CD14-positive monocyte (primary cell): ENCODE data around the gene CHRNE. TPM values are rescaled to one million over a fixed set of nuclear protein-coding genes. Genes with fewer than 3 reads are reported as not detected.

Experiments
- DNase-seq, 3 donors: peaks; one replicate each; pipeline ENCODE4 v3.0.0-alpha.2; 2011 to 2022
- H2AFZ ChIP-seq: 2 replicates; pipeline ENCODE4 v1.6.0; 2012; ENCODE audit warnings: mild to moderate bottlenecking, low read depth, low read length, inconsistent platforms; ENCODE audit not compliant: insufficient read depth, poor library complexity, severe bottlenecking
- H3K27ac ChIP-seq, 2 donors: 1 replicate in 1 of 2; 2 replicates in 1 of 2; pipeline ENCODE4 v1.5.1; 2012 to 2013; ENCODE audit warnings: low read length in 2 of 2, control low read depth in 1 of 2, inconsistent platforms in 1 of 2, low read depth in 1 of 2, mild to moderate bottlenecking in 1 of 2
- H3K27me3 ChIP-seq, 2 donors: one replicate each; pipeline versions ENCODE4 v1.6.0 to v1.6.1; 2011 to 2013; ENCODE audit warnings: low read length in 2 of 2; ENCODE audit not compliant: control insufficient read depth in 2 of 2, insufficient read depth in 2 of 2
- H3K36me3 ChIP-seq, 2 donors: replicated peaks in 1 of 2; 1 replicate in 1 of 2; 2 replicates in 1 of 2; pipeline versions ENCODE4 v1.5.1 to v1.6.1; 2012 to 2013; ENCODE audit warnings: low read length in 2 of 2, control low read depth in 1 of 2, inconsistent platforms in 1 of 2, mild to moderate bottlenecking in 1 of 2; ENCODE audit not compliant: insufficient read depth in 2 of 2, control insufficient read depth in 1 of 2
- H3K4me1 ChIP-seq, 2 donors: 1 replicate in 1 of 2; 2 replicates in 1 of 2; pipeline versions ENCODE4 v1.5.1 to v1.6.1; 2012 to 2013; ENCODE audit warnings: low read length in 2 of 2, control low read depth in 1 of 2, inconsistent platforms in 1 of 2, mild to moderate bottlenecking in 1 of 2, moderate library complexity in 1 of 2; ENCODE audit not compliant: insufficient read depth in 2 of 2, control insufficient read depth in 1 of 2
- H3K4me2 ChIP-seq: replicated peaks from 2 replicates; pipeline ENCODE3; 2012; ENCODE audit warnings: low read length, moderate library complexity, mild to moderate bottlenecking; ENCODE audit not compliant: poor library complexity, severe bottlenecking; ENCODE audit errors: extremely low read depth
- H3K4me3 ChIP-seq, 3 experiments: fragments of 200-600 bp in 1 of 3; sonication (generic) in 1 of 3; replicated peaks in 1 of 3; 1 replicate in 2 of 3; 2 replicates in 1 of 3; pipeline ENCODE4 v1.5.1; 2011 to 2013; ENCODE audit warnings: low read length in 3 of 3, mild to moderate bottlenecking in 3 of 3, control low read depth in 2 of 3, low read depth in 2 of 3, inconsistent platforms in 1 of 3, moderate library complexity in 1 of 3
- H3K79me2 ChIP-seq: 2 replicates; pipeline ENCODE4 v1.6.0; 2012; ENCODE audit warnings: mild to moderate bottlenecking, control low read depth, inconsistent platforms, low read length, moderate library complexity; ENCODE audit not compliant: insufficient read depth
- H3K9ac ChIP-seq: 2 replicates; pipeline ENCODE4 v1.6.0; 2017; ENCODE audit warnings: low read length, mild to moderate bottlenecking; ENCODE audit not compliant: insufficient read depth, poor library complexity, severe bottlenecking
- H3K9me3 ChIP-seq, 2 donors: replicated peaks in 1 of 2; 1 replicate in 1 of 2; 2 replicates in 1 of 2; pipeline versions ENCODE4 v1.5.1 to v1.6.1; 2012 to 2013; ENCODE audit warnings: low read length in 2 of 2, control low read depth in 1 of 2; ENCODE audit not compliant: control insufficient read depth in 1 of 2, insufficient read depth in 1 of 2
- H4K20me1 ChIP-seq: 2 replicates; pipeline ENCODE4 v1.6.0; 2012; ENCODE audit warnings: mild to moderate bottlenecking, low read length, control low read depth, moderate library complexity; ENCODE audit not compliant: insufficient read depth
- H3K27ac Mint-ChIP-seq, 7 donors: one replicate each; pipeline ENCODE4 v1.8.0; 2020; ENCODE audit warnings: mild to moderate bottlenecking in 7 of 7, mixed read lengths in 7 of 7, moderate library complexity in 6 of 7, inconsistent platforms in 2 of 7
- H3K27me3 Mint-ChIP-seq, 3 donors: one replicate each; pipeline ENCODE4 v1.8.0; 2021 to 2022; ENCODE audit warnings: low read depth in 3 of 3, mild to moderate bottlenecking in 3 of 3, mixed read lengths in 3 of 3, moderate library complexity in 3 of 3, inconsistent platforms in 1 of 3
- H3K36me3 Mint-ChIP-seq, 2 donors: one replicate each; pipeline ENCODE4 v1.8.0; 2020; ENCODE audit warnings: mixed read lengths in 2 of 2, inconsistent platforms in 1 of 2, mild to moderate bottlenecking in 1 of 2
- H3K4me1 Mint-ChIP-seq: one replicate; pipeline ENCODE4 v1.8.0; 2020; ENCODE audit warnings: mild to moderate bottlenecking, mixed read lengths
- H3K4me3 Mint-ChIP-seq, 2 donors: one replicate each; pipeline ENCODE4 v1.8.0; 2020; ENCODE audit warnings: mild to moderate bottlenecking in 2 of 2, mixed read lengths in 2 of 2, moderate library complexity in 1 of 2
- H3K9me3 Mint-ChIP-seq, 7 donors: one replicate each; pipeline ENCODE4 v1.8.0; 2020 to 2022; ENCODE audit warnings: mixed read lengths in 7 of 7, mild to moderate bottlenecking in 6 of 7, moderate library complexity in 6 of 7, inconsistent platforms in 2 of 7
- CTCF ChIP-seq: fragments of 200-600 bp; IDR thresholded peaks from one replicate; pipeline ENCODE4 v1.8.0; 2022; ENCODE audit warnings: antibody characterized with exemption, mild to moderate bottlenecking
- WGBS: methylation state at CpG from one replicate; pipeline ENCODE4 v1.1.5; 2013; ENCODE audit warnings: missing lambda C conversion rate; ENCODE audit not compliant: insufficient coverage; 5-methylcytosine and 5-hydroxymethylcytosine counted together
- intact Hi-C, 2 donors: fragments of 100-400 bp; cut with micrococcal nuclease; formaldehyde crosslinking; loops; one replicate each; pipeline versions ENCODE4 v1.15.0 to v1.15.1; 2023
- polyA plus RNA-seq, 3 donors: library from polyadenylated mRNA; depleted of rRNA in 1 of 3; unstranded in 2 of 3; stranded (reverse) in 1 of 3; fragments of 300-500 nt in 2 of 3; fragments of >200 nt in 1 of 3; fragmentation: Illumina TruSeq in 2 of 3; gene quantifications; 1 replicate in 2 of 3; 2 replicates in 1 of 3; pipeline ENCODE4 v1.2.3, GENCODE V29; 2012 to 2021

CHRNE gene
- polyA plus RNA-seq, 3 donors, result 0.54 to 12.6 (median 2.1) TPM

- H3K4me1 ChIP-seq, result peaks cover 26 to 42% of the 10 kb centered on the region in 2 donors
- no peaks in the 10 kb centered on the region for H3K27me3 ChIP-seq
- Mint-ChIP-seq H3K27ac (peak overlapping the region in 1 of 7 donors; percentile 15), H3K9me3 (peaks cover 0 to 8% (median 0%) of the 10 kb centered on the region in 7 donors), H3K4me1 (peaks cover 34% of the 10 kb centered on the region), H3K27me3 (peaks cover 1 to 6% (median 5%) of the 10 kb centered on the region in 3 donors), H3K4me3 (no peak overlapping the region), H3K36me3 (peaks cover 66 to 76% of the 10 kb centered on the region in 2 donors)
- no peak overlapping the region for H3K4me3 ChIP-seq
- intact Hi-C loops, result loop anchor here (5.0 to 10.0 kb wide), 4 partner anchors 34 to 314 kb away; partner anchors contain the start of gene PLD2 (in 1 of the 2)
- no peaks in the 10 kb centered on the region for H3K79me2 ChIP-seq
- 98% methylated on average over 8 of the region's 15 CpGs for WGBS
- H3K9ac ChIP-seq, result no peak overlapping the region
- H3K9me3 ChIP-seq, result no peaks in the 10 kb centered on the region
- no peak overlapping the region for H3K4me2 ChIP-seq
- TF ChIP-seq CTCF, result no peak
- H2AFZ ChIP-seq, result no peak overlapping the region
- no peak overlapping the region for H3K27ac ChIP-seq
- peaks cover 4% of the 10 kb centered on the region for H4K20me1 ChIP-seq
- DNase-seq, result no peak
- H3K36me3 ChIP-seq, result peaks cover 26 to 41% of the 10 kb centered on the region in 2 donors
Observed at GRCh38 chr17:4880857-4881256, 22.0 kb downstream of the CHRNE start.

GRCh38 chr17:4879601-4880000 lies 23.3 kb downstream of the CHRNE start:
- Histone ChIP-seq H3K4me1 (peaks cover 26 to 42% of the 10 kb centered on the region in 2 donors), H3K27ac (peak overlapping the region; percentile 35 to 75), H3K79me2 (no peaks in the 10 kb centered on the region), H2AFZ (no peak overlapping the region), H3K4me2 (peak overlapping the region; percentile 50), H3K4me3 (no peak overlapping the region), H3K9ac (no peak overlapping the region), H3K9me3 (no peaks in the 10 kb centered on the region), H3K27me3 (no peaks in the 10 kb centered on the region), H4K20me1 (peaks cover 4% of the 10 kb centered on the region), H3K36me3 (peaks cover 15 to 36% of the 10 kb centered on the region in 2 donors)
- peaks cover 0 to 8% (median 0%) of the 10 kb centered on the region in 7 donors for H3K9me3 Mint-ChIP-seq
- peaks cover 1 to 6% (median 2%) of the 10 kb centered on the region in 3 donors for H3K27me3 Mint-ChIP-seq
- intact Hi-C loops, result loop anchor here in 1 of 2 donors (5.0 kb wide), 1 partner anchor 42 kb away; no protein-coding TSS in a partner anchor
- TF ChIP-seq CTCF, result no peak
- peaks cover 61 to 75% of the 10 kb centered on the region in 2 donors for H3K36me3 Mint-ChIP-seq
- H3K27ac Mint-ChIP-seq, result peak overlapping the region; percentile 24 to 84 (median 76)
- no CpG with 5 or more reads among the region's 4 CpGs for WGBS
- H3K4me3 Mint-ChIP-seq, result peak overlapping the region in 1 of 2 donors; percentile 39
- DNase-seq, result peak; percentile 51 to 84 (median 70)
- H3K4me1 Mint-ChIP-seq, result peaks cover 34% of the 10 kb centered on the region
